ENCODE data around the gene NMNAT3. TPM values are rescaled to one million over a fixed set of nuclear protein-coding genes. Genes with fewer than 3 reads are reported as not detected.

NMNAT3 gene
- total RNA-seq, 1 donor, result 1.8 TPM

DNA sequence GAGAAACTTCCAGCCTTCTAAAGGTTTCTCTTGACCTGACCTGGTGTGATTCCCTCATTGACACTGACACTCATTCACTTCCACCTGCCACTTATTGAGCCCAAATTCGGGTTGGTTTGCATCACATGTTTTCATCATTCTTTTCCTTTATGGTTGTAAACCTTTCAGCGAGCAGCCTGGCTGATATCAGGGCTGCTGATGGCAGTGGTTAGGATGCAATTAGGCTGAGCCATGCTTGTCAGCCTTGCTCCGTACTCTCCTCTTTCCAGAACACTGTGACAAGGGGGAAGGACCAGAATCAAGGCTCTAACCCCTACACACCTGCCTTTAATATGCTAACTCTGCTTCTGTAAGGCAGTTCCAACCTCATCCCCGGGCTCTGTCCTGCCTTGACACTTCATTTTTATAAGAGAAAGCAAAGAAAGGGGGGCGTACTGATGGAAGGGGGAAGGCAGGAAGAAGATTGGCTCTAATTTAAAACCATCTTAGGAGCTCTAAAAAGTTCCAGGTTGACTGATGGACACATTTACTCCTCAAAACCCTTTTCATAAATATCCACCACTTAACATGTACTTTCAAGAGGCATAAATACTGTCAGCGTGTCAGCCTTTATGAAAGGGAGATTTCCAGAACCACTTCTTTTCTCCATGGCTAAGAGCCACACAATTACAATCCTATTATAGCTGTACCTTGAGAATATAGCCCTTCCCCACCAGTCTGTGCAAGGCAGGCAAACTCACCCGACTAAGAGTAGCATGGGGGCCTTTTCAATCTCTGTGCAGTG is 5.7 kb downstream of the NMNAT3 start:
- TF ChIP-seq, protein P1, sequence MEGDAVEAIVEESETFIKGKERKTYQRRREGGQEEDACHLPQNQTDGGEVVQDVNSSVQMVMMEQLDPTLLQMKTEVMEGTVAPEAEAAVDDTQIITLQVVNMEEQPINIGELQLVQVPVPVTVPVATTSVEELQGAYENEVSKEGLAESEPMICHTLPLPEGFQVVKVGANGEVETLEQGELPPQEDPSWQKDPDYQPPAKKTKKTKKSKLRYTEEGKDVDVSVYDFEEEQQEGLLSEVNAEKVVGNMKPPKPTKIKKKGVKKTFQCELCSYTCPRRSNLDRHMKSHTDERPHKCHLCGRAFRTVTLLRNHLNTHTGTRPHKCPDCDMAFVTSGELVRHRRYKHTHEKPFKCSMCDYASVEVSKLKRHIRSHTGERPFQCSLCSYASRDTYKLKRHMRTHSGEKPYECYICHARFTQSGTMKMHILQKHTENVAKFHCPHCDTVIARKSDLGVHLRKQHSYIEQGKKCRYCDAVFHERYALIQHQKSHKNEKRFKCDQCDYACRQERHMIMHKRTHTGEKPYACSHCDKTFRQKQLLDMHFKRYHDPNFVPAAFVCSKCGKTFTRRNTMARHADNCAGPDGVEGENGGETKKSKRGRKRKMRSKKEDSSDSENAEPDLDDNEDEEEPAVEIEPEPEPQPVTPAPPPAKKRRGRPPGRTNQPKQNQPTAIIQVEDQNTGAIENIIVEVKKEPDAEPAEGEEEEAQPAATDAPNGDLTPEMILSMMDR (IDR thresholded peaks at IDR 0.05; ENCODE audit: insufficient read depth, low read length), result no peak
- H3K4me3 ChIP-seq (ENCODE audit: low read depth, low read length), result no peak overlapping the region
- DNase-seq (ENCODE audit: low read depth), result no peak

DNA sequence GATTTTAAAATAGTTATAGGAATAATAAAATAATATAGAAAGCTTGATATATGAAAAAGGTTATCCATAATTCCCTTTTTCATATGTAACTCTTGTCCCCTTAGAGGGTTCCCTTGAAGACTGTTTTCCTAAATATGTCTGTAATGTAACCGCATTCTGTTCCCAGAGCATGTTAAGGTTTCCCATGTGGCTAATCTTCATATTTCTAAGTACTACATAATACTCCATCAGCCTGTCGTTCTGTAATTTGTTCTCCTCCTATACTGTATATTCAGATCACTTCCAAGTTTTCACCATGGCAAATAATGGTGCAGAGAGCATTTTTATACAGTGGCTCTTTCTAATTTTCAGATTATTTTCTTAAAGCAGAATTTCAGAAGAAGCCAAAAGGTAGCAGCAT is 6.7 kb downstream of the NMNAT3 start:
- TF ChIP-seq, protein P1 (IDR thresholded peaks at IDR 0.05; ENCODE audit: insufficient read depth, low read length), result no peak
- H3K4me3 ChIP-seq (ENCODE audit: low read depth, low read length), result no peak overlapping the region
- no peak for DNase-seq (ENCODE audit: low read depth)

DNA sequence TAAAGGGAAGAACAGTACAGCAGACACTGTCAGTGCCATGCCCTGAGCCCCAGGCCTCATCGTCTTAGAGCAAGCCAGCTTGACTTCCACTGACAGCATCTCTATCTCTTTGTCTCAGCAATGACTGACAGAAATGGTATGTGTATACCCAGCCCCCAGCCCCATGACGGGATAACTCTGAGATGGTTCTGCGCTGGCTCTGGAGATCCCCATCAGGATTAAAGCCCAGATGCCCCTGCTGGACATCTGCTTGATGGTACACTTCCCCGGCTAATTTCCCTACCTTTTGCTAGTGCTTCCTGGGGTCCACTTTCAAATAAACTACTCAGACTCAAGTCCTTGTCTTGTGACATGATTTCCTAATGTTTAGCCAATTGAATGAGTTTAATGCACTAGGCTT is 7.6 kb downstream of the NMNAT3 start:
- DNase-seq (ENCODE audit: low read depth), result no peak
- TF ChIP-seq, protein P1 (IDR thresholded peaks at IDR 0.05; ENCODE audit: insufficient read depth, low read length), result no peak
- H3K4me3 ChIP-seq (ENCODE audit: low read depth, low read length), result no peak overlapping the region

DNA sequence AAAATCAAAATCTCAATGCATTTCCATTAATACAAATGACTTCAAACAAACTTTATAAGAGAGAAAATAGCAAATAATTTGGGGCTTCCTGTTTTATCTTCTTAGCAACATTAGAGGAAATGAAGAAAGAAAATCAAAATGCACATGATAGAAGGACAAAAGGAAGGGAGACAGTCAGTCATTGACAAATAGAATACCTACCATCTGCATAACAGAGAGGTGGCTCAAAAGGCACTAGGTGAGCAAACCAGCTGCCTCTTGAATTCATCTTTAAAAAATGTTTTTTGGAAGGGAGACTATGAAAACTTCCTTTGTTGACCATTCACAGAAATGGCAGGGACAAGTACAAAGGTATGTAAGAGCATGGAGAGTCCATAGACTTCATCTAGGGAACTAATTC is 9.4 kb downstream of the NMNAT3 start:
- H3K4me3 ChIP-seq (ENCODE audit: low read depth, low read length), result no peak overlapping the region
- TF ChIP-seq, protein P1 (IDR thresholded peaks at IDR 0.05; ENCODE audit: insufficient read depth, low read length), result no peak
- DNase-seq (ENCODE audit: low read depth), result no peak

DNA sequence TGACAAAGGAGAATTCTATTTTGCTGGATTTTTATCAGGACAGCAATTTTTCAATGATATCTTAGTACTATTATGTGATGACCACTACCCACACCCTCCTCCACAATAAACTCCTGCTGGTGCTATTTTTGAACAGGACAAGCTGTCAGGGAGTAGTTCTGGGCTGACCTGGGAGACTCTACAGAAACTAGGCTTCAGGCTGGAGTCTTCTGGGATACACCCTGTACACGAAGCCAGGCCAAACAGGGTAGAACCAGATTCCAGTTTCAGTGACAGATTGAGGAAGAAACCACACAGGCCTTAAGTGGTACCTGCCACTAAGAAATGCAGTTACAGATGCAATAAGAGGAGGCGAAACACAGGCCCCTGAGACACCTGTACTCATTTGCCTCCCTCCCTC is 12.8 kb downstream of the NMNAT3 start:
- TF ChIP-seq, protein P1 (IDR thresholded peaks at IDR 0.05; ENCODE audit: insufficient read depth, low read length), result no peak
- no peak for DNase-seq (ENCODE audit: low read depth)
- H3K4me3 ChIP-seq (ENCODE audit: low read depth, low read length), result no peak overlapping the region

DNA sequence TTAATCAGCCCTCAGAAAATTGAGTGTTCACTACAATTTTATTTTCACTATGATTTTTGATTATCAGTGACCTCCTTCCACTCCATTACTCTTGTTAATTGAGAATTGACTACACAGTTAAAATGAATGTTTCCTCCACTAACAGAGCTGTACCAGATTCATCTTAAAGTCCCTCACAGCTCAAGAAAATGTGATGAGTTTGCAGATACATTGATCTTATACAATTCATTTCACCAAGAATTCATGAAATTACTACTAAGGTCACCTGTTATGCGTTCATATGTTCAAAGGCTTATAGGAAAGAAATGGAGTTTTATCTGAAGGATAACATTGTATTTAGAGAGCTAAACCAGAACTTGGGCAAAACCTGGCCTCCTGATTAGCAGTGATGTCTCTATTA is 17.5 kb downstream of the NMNAT3 start:
- TF ChIP-seq, protein P1 (IDR thresholded peaks at IDR 0.05; ENCODE audit: insufficient read depth, low read length), result no peak

DNA sequence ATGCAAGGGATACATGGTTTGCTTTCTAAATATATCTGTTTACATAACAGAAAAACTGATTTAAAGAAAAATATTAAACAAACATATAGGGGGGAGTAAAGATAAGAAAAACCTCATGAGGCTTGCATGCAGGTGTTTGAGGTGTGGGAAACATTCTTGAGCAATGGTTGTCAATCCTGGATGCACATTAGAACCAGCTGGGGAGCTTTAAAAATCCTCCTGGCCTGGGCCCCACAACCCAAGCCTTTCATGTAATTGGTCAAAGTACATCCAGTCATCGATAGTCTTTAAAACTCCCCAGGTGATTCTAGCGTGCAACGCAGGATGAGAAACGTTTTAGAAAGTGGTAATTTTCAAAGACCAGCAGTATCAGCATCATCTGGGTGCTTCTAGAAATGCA is 18.3 kb downstream of the NMNAT3 start:
- H3K4me3 ChIP-seq (ENCODE audit: low read depth, low read length), result no peak overlapping the region
- TF ChIP-seq, protein P1 (IDR thresholded peaks at IDR 0.05; ENCODE audit: insufficient read depth, low read length), result no peak
- no peak for DNase-seq (ENCODE audit: low read depth)

More for the DNA sequence above, 17.5 kb downstream of the NMNAT3 start:
- H3K4me3 ChIP-seq (ENCODE audit: low read depth, low read length), result no peak overlapping the region
- no peak for DNase-seq (ENCODE audit: low read depth)

Data from fibroblast of the aortic adventitia (primary cell).